Choroid plexus epithelial cell (primary cell): Measurements from ENCODE around the gene CITED4.

Source experiments
- DNase-seq: peaks from one replicate; pipeline ENCODE4 v3.0.0-alpha.2; 2010; ENCODE audit warnings: low read depth
- H3K4me3 ChIP-seq: 2 replicates; pipeline ENCODE4 v1.5.1; 2011; ENCODE audit warnings: low read depth, mild to moderate bottlenecking, control low read depth, low read length, moderate library complexity
- TF ChIP-seq, protein P1 (sequence below): conservative IDR thresholded peaks from 2 replicates; pipeline ENCODE4 v1.5.1; 2011; ENCODE audit warnings: low read depth, mild to moderate bottlenecking, control low read depth, inconsistent platforms, low read length, moderate library complexity

CITED4 gene

DNA sequence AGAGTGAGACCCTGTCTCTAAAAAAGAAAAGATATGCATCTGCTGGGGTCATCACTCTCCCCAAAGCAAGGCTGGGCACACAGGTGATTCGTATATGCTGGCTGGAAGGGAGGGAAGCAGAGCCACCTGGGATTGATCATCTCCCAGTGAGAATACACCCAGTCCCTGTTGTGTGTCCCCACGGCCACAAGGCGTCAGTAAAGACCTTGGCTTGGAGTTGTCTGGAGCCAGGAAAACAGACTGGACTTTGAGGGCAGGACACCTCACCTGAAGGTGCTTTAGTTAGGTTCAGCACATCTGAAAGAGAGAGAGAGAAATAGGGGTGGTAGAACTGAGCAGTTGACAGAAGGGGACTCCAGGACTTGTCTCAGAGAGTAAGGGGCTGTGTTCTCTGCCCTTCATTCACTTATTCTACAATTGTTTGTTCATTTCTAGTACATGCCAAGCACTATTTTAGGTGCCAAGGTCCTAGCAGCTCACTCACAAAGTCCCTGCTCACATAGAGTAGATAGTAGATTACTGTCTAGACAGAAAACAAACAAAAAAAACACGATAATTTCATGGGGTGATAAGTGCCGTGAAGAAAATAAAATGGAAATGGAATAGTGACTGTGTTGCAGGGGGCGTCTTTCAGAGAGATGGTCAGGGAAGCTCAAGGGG is 13.5 kb downstream of the CITED4 start:
- H3K4me3 ChIP-seq = no peak overlapping the region
- peak; percentile 84 for DNase-seq
- TF ChIP-seq, protein P1, sequence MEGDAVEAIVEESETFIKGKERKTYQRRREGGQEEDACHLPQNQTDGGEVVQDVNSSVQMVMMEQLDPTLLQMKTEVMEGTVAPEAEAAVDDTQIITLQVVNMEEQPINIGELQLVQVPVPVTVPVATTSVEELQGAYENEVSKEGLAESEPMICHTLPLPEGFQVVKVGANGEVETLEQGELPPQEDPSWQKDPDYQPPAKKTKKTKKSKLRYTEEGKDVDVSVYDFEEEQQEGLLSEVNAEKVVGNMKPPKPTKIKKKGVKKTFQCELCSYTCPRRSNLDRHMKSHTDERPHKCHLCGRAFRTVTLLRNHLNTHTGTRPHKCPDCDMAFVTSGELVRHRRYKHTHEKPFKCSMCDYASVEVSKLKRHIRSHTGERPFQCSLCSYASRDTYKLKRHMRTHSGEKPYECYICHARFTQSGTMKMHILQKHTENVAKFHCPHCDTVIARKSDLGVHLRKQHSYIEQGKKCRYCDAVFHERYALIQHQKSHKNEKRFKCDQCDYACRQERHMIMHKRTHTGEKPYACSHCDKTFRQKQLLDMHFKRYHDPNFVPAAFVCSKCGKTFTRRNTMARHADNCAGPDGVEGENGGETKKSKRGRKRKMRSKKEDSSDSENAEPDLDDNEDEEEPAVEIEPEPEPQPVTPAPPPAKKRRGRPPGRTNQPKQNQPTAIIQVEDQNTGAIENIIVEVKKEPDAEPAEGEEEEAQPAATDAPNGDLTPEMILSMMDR = peak; percentile 99

DNA sequence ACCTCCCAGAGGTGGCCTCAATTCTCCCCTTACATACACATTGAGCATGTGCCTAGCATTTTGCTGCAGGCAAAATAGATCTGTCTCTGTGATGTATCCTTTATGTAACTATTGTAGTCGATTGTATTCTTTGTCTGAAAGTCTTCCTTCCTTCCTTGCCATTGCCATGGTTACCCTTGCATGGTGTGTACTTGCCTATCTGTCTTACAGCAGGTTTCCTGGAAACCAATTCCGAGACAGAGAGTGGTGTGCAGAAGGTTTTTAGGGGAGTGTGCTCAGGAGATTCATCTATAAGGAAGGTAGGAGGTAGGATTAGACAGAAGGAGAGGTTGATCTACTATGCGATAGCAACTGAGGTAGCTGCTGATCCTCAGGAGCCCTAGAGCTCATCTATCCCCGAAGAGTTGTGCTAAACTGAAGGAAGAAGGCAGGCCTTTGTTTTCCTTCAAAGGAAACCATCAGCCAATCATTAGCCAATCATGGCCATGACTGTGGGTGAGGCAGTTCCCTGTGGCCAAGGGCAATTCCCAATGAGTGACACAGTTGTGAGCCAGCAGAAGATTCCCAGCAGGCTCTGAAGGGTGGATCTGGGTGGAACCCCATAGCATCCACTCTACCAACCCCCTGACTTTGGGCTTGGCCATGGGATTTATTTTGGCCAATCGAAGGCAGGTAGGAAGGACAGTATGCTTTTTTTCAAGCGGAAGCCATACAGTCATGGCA is 15.0 kb downstream of the CITED4 start:
- TF ChIP-seq, protein P1 = no peak
- H3K4me3 ChIP-seq = no peak overlapping the region
- DNase-seq = no peak

DNA sequence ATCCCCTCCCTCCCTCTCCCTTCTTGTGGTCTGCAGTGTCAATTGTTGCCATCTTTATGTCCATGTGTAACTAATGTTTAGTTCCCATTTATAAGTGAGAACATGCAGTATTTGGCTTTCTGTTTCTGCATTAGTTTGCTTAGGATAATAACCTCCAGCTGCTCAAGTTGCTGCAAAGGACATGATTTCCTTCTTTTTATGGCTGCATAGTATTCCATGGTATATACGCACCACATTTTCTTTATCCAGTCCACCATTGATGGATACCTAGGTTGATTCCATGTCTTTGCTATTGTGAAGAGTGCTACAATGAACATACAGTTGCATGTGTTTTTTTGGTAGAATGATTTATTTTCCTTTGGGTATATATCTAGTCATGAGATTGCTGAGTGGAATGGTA is 16.3 kb downstream of the CITED4 start:
- DNase-seq = no peak
- TF ChIP-seq, protein P1 = no peak
- H3K4me3 ChIP-seq = no peak overlapping the region

DNA sequence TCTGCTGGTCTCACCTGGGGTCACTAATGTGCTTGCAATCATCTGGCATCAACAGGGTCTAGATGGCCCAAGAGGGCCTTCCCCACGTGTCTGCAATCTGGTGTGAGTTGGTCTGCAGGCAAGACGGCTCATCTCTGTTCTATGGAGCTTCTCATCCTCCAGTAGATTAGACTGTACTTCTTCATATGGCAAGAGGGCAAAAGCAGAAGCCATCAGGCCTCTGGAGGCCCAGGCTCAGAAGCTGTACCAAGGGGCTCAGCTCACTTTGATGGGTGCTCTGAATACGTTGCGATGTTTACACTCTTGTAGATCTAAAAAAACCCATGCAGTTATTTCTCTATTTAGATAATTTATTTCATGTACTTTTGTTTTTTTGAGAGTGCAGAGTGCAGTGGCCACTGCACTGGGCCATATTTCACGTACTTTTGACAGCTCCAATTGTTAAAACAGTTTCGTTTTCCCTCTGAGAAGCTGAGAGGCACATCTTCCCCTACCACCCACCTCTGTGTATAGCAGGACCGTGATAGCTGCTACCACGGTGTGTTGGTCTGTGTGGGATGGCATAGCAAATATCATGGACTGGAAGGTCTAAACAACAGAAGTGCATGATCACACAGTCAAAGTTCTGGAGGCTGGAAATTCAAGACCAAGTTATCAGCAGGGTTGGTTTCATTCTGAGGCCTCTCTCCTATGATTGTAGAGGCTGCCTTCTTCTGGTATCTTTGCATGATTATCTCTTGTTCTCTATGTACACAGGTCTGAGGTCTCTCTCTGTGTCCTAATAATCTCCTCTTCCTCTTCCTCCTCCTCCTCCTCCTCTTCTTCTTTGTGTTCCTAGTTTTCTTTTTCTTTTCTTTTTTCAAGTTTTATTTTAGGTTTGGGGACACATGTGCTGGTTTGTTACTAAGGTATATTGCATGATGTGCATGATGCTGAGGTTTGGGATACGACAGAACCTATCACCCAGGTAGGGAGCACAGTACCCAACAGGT is 17.0 kb downstream of the CITED4 start:
- TF ChIP-seq, protein P1 = no peak
- no peak overlapping the region for H3K4me3 ChIP-seq
- DNase-seq = no peak

DNA sequence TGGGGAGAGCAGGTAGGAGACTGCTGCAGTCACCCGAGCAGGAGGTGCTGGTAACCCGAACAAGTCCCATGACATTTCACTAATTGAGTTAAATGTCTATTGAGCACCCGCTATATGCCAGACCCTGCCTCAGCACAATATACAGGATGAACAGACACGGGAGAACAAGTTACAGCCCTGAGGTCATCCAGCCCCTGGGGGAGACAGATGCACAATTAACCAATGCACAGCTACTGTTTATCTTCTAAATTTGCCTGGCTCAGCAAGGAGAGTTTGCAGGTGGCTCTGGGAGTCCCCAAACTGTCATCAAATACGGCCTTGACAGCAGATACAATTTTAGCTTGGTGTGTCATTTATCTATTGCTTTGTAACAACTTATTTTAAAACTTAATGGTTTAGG is 18.1 kb downstream of the CITED4 start:
- TF ChIP-seq, protein P1 = no peak
- H3K4me3 ChIP-seq = no peak overlapping the region
- no peak for DNase-seq

DNA sequence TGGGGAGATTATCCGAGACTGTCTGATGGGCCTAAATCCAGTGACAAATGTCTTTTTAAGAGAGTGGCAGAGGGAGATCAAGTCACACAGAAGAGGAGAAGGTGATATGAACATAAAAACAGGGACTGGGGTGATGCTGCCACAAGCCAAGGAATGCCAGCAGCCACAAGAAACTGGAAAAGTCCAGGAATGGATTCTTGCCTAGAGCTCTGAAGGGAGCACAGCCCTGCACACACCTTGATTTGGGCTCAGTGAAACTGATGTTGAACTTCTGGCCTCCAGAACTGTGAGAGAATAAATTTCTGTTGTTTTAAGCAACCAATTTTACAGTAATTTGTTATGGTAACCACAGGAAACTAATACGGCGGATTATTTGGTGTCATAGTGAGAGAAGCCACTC is 19.5 kb downstream of the CITED4 start:
- no peak for DNase-seq
- no peak overlapping the region for H3K4me3 ChIP-seq
- TF ChIP-seq, protein P1 = no peak
